HFFc6 (cell line): ENCODE data around the gene SAMD10. TPM values are rescaled to one million over a fixed set of nuclear protein-coding genes. Genes with fewer than 3 reads are reported as not detected.

Experiments
- DNase-seq: peaks from one replicate; pipeline ENCODE4 v3.0.0-alpha.2; 2018
- H3K27ac Mint-ChIP-seq: 2 replicates; pipeline ENCODE4 v1.8.0; 2020; ENCODE audit warnings: mild to moderate bottlenecking, mixed read lengths
- H3K27me3 Mint-ChIP-seq: 2 replicates; pipeline ENCODE4 v1.8.0; 2021; ENCODE audit warnings: mild to moderate bottlenecking, moderate library complexity, mixed read lengths; ENCODE audit not compliant: insufficient read depth
- H3K36me3 Mint-ChIP-seq: 2 replicates; pipeline ENCODE4 v1.8.0; 2021; ENCODE audit warnings: low read depth, mixed read lengths
- H3K4me1 Mint-ChIP-seq: 2 replicates; pipeline ENCODE4 v1.8.0; 2020; ENCODE audit warnings: low read depth, mixed read lengths
- H3K4me3 Mint-ChIP-seq: 2 replicates; pipeline ENCODE4 v1.8.0; 2020; ENCODE audit warnings: mild to moderate bottlenecking, moderate library complexity, mixed read lengths
- H3K9me3 Mint-ChIP-seq: 2 replicates; pipeline ENCODE4 v1.8.0; 2020; ENCODE audit warnings: mild to moderate bottlenecking, mixed read lengths
- total RNA-seq, 6 experiments: library from RNA; stranded (reverse); fragmentation: NEBNext Ultra II Directional; extraction: Animal tissue kit (Norgen Biotek cat#: 25700); gene quantifications; 2 replicates in 1 of 6; 3 replicates in 5 of 6; pipeline ENCODE4 v1.2.3, GENCODE V29; 2021
- TF ChIP-seq, protein P1 (sequence below): fragments of 200-600 bp; sonication (generic); IDR thresholded peaks from 2 replicates; pipeline ENCODE4 v1.5.0; 2021; ENCODE audit warnings: antibody characterized with exemption, mild to moderate bottlenecking

SAMD10 gene
- total RNA-seq, 6 experiments from 2014 or later, result 1.3 to 3.0 (median 2.1) TPM

- peaks cover 13% of the 10 kb centered on the region for H3K27me3 Mint-ChIP-seq
- H3K36me3 Mint-ChIP-seq, result peaks cover 10% of the 10 kb centered on the region; the same call in 1 of the 2 replicates
- no peak overlapping the region for H3K27ac Mint-ChIP-seq
- TF ChIP-seq, protein P1, sequence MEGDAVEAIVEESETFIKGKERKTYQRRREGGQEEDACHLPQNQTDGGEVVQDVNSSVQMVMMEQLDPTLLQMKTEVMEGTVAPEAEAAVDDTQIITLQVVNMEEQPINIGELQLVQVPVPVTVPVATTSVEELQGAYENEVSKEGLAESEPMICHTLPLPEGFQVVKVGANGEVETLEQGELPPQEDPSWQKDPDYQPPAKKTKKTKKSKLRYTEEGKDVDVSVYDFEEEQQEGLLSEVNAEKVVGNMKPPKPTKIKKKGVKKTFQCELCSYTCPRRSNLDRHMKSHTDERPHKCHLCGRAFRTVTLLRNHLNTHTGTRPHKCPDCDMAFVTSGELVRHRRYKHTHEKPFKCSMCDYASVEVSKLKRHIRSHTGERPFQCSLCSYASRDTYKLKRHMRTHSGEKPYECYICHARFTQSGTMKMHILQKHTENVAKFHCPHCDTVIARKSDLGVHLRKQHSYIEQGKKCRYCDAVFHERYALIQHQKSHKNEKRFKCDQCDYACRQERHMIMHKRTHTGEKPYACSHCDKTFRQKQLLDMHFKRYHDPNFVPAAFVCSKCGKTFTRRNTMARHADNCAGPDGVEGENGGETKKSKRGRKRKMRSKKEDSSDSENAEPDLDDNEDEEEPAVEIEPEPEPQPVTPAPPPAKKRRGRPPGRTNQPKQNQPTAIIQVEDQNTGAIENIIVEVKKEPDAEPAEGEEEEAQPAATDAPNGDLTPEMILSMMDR, result no peak
- no peak for DNase-seq
- no peak overlapping the region for H3K4me3 Mint-ChIP-seq
- H3K9me3 Mint-ChIP-seq, result no peaks in the 10 kb centered on the region
- H3K4me1 Mint-ChIP-seq, result peaks cover 43% of the 10 kb centered on the region
Observed at GRCh38 chr20:63950701-63951397, 28.6 kb downstream of the SAMD10 start.

GRCh38 chr20:63947638-63948456, 31.6 kb downstream of the SAMD10 start:
- H3K36me3 Mint-ChIP-seq, result peaks cover 4% of the 10 kb centered on the region; the same call in 1 of the 2 replicates
- no peak for DNase-seq
- peaks cover 26% of the 10 kb centered on the region for H3K4me1 Mint-ChIP-seq
- peak overlapping the region; percentile 94 for H3K27ac Mint-ChIP-seq
- no peak overlapping the region for H3K4me3 Mint-ChIP-seq
- no peaks in the 10 kb centered on the region for H3K9me3 Mint-ChIP-seq
- TF ChIP-seq, protein P1, result 0 out of 2 replicates have a peak, but pooled peaks have one; percentile 7
- H3K27me3 Mint-ChIP-seq, result peaks cover 4% of the 10 kb centered on the region

DNA sequence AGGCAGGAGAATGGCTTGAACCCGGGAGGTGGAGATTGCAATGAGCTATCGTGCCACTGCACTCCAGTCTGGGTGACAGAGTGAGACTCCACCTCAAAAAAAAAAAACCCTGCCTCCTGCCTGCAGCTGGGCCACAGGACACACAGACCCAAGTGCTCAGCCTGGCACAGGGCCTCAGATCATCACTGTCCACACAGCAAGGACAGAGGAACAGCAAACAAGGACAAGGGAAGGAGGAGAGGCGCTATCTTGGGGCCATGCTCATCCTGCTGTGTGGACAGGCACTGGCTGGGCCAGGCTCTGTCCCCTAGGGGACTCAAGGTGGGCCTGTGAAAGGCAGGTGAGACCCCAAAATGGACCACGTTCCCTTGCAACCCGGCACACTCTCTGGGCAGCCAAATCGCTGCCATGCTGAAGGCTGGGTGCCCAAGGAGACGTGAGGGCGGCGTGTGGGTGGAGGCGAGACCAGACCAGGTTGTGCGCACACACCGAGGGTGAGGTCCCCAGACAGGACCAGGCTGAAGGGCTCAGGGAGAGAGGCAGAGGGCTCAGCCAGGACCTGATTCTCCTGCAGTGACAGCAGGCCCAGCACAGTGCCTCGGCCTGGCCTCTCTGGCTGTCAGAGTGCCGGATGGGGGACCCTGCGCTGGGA, 32.3 kb downstream of the SAMD10 start:
- H3K27me3 Mint-ChIP-seq, result peaks cover 4% of the 10 kb centered on the region
- H3K4me1 Mint-ChIP-seq, result peaks cover 26% of the 10 kb centered on the region
- no peak for DNase-seq
- H3K9me3 Mint-ChIP-seq, result no peaks in the 10 kb centered on the region
- peak overlapping the region; percentile 63 for H3K27ac Mint-ChIP-seq
- no peak overlapping the region; the same call in 1 of the 2 replicates for H3K4me3 Mint-ChIP-seq
- H3K36me3 Mint-ChIP-seq, result peaks cover 4% of the 10 kb centered on the region; the same call in 1 of the 2 replicates
- TF ChIP-seq, protein P1, result no peak

DNA sequence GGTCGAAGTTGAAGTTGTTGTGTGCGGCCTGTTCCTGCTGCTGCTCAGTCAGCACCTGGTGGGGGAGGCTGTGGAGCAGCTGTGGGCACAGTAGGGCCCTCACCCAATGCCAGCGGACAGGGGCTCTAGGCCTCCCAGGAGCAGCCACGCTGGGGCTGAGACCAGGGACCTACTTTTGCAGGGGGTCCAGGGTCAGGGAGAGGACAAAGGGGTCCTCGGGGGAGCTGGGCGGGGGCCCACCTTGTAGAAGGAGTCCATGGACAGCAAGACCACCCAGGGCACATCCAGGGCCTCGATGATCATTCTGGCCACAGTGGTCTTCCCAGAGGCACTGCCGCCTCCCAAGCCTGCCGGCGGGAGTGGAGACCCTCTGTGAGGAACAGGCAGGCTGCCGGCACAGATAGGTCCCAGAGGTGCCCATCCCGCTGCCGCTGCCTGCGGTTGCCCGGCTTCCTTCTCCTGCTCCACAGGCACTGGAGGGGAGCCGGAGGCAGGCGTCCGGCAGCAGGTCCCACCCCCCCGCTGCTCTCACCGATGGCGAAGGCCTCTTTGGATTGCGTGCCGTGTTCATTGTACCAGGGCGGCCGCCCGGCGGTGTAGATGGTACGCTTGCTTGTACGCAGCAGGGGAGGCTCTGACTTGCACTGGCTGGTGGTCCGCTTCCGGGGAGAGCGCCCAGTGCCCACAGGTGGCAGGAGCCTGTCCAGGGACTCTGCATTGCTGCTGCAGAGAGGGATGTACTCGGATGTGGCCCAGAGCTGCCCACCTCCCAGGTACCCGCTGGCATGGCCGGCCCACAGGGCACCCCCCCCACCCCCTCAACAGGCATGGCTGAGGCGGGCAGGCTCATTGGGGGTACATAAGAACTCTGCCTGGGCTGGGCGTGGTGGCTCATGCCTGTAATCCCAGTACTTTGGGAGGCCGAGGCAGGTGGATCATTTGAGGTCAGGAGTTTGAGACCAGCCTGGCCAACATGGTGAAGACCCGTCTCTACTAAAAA, 33.2 kb downstream of the SAMD10 start:
- TF ChIP-seq, protein P1, result no peak
- Mint-ChIP-seq H3K27me3 (peaks cover 4% of the 10 kb centered on the region), H3K36me3 (peaks cover 4% of the 10 kb centered on the region; the same call in 1 of the 2 replicates), H3K4me3 (no peak overlapping the region), H3K4me1 (peaks cover 26% of the 10 kb centered on the region), H3K9me3 (no peaks in the 10 kb centered on the region), H3K27ac (peak overlapping the region; percentile 63; the same call in 1 of the 2 replicates)
- no peak for DNase-seq
